MCF 10A (cell line): ENCODE results near the gene SDCBP2. TPM values are rescaled to one million over a fixed set of nuclear protein-coding genes. Genes with fewer than 3 reads are reported as not detected.

Experiments used
- BruUV-seq: library from RNA; stranded (reverse); fragments of 400-500 nt; replicated peaks from 2 replicates; lab custom pipeline; 2021; lab: Mats Ljungman, UMichigan
- CTCF ChIA-PET: fragments of 300-600 bp; sonication (Branson Sonifier 250); formaldehyde crosslinking; extraction: SDS; loops from one replicate; lab custom pipeline; 2021; ENCODE audit warnings: antibody characterized with exemption, inconsistent platforms; lab: Yijun Ruan, JAX
- POLR2A ChIA-PET: fragments of 300-600, 350-650 bp; sonication (Branson Sonifier 250); formaldehyde crosslinking; extraction: SDS; loops from one replicate; lab custom pipeline; 2020; ENCODE audit warnings: antibody characterized with exemption, inconsistent platforms; lab: Yijun Ruan, JAX
- DNase-seq: peaks from one replicate; pipeline ENCODE4 v3.0.0-alpha.2; 2018; ENCODE audit not compliant: unreplicated experiment
- H3K27ac Mint-ChIP-seq: one replicate; pipeline ENCODE4 v1.8.0; 2022; ENCODE audit warnings: mild to moderate bottlenecking, low read depth, mixed read lengths; ENCODE audit not compliant: unreplicated experiment
- H3K27me3 Mint-ChIP-seq: one replicate; pipeline ENCODE4 v1.8.0; 2022; ENCODE audit warnings: mixed read lengths; ENCODE audit not compliant: insufficient read depth, unreplicated experiment
- H3K36me3 Mint-ChIP-seq: one replicate; pipeline ENCODE4 v1.8.0; 2022; ENCODE audit warnings: mild to moderate bottlenecking, moderate library complexity, mixed read lengths; ENCODE audit not compliant: insufficient read depth, unreplicated experiment
- H3K4me1 Mint-ChIP-seq: one replicate; pipeline ENCODE4 v1.8.0; 2022; ENCODE audit warnings: mixed read lengths; ENCODE audit not compliant: insufficient read depth, unreplicated experiment
- H3K4me3 Mint-ChIP-seq: one replicate; pipeline ENCODE4 v1.8.0; 2022; ENCODE audit warnings: mild to moderate bottlenecking, moderate library complexity, mixed read lengths; ENCODE audit not compliant: unreplicated experiment
- H3K9me3 Mint-ChIP-seq: one replicate; pipeline ENCODE4 v1.8.0; 2022; ENCODE audit warnings: mixed read lengths; ENCODE audit not compliant: unreplicated experiment
- intact Hi-C: fragments of 100-400 bp; cut with micrococcal nuclease; formaldehyde crosslinking; loops from 2 replicates; pipeline ENCODE4 v1.14.1; 2022
- total RNA-seq: library from RNA; stranded (reverse); gene quantifications from 2 replicates; pipeline ENCODE4 v1.2.3, GENCODE V29; 2022
- TF ChIP-seq, protein P1 (sequence below): fragments of 200-600 bp; IDR thresholded peaks from one replicate; pipeline ENCODE4 v1.8.0; 2022; ENCODE audit warnings: antibody characterized with exemption, mild to moderate bottlenecking; ENCODE audit not compliant: unreplicated experiment

The SDCBP2 gene
- total RNA-seq, 1 experiment from 2014 or later = 11.8 TPM

- TF ChIP-seq, protein P1, sequence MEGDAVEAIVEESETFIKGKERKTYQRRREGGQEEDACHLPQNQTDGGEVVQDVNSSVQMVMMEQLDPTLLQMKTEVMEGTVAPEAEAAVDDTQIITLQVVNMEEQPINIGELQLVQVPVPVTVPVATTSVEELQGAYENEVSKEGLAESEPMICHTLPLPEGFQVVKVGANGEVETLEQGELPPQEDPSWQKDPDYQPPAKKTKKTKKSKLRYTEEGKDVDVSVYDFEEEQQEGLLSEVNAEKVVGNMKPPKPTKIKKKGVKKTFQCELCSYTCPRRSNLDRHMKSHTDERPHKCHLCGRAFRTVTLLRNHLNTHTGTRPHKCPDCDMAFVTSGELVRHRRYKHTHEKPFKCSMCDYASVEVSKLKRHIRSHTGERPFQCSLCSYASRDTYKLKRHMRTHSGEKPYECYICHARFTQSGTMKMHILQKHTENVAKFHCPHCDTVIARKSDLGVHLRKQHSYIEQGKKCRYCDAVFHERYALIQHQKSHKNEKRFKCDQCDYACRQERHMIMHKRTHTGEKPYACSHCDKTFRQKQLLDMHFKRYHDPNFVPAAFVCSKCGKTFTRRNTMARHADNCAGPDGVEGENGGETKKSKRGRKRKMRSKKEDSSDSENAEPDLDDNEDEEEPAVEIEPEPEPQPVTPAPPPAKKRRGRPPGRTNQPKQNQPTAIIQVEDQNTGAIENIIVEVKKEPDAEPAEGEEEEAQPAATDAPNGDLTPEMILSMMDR = no peak
- intact Hi-C loops = loop anchor here (10.0 kb wide), 1 partner anchor 57 kb away; no protein-coding TSS in a partner anchor
- Mint-ChIP-seq H3K4me1 (peaks cover 56% of the 10 kb centered on the region), H3K4me3 (no peak overlapping the region), H3K27ac (peak overlapping the region; percentile 44), H3K36me3 (peaks cover 43% of the 10 kb centered on the region), H3K27me3 (no peaks in the 10 kb centered on the region), H3K9me3 (no peaks in the 10 kb centered on the region)
- no peak for DNase-seq
- POLR2A ChIA-PET = interaction anchor here (0.6 to 0.8 kb wide), 3 partner anchors 11 to 58 kb away, joined by 3 read pairs; partner anchors contain the start of gene SDCBP2
- CTCF ChIA-PET = interaction anchor here (1.2 to 1.4 kb wide), 2 partner anchors 63 to 65 kb away, joined by 4 read pairs; no protein-coding TSS in a partner anchor
- no TSS peak for BruUV-seq
Observed at GRCh38 chr20:1377341-1377871, 48.5 kb upstream of the SDCBP2 start.

DNA sequence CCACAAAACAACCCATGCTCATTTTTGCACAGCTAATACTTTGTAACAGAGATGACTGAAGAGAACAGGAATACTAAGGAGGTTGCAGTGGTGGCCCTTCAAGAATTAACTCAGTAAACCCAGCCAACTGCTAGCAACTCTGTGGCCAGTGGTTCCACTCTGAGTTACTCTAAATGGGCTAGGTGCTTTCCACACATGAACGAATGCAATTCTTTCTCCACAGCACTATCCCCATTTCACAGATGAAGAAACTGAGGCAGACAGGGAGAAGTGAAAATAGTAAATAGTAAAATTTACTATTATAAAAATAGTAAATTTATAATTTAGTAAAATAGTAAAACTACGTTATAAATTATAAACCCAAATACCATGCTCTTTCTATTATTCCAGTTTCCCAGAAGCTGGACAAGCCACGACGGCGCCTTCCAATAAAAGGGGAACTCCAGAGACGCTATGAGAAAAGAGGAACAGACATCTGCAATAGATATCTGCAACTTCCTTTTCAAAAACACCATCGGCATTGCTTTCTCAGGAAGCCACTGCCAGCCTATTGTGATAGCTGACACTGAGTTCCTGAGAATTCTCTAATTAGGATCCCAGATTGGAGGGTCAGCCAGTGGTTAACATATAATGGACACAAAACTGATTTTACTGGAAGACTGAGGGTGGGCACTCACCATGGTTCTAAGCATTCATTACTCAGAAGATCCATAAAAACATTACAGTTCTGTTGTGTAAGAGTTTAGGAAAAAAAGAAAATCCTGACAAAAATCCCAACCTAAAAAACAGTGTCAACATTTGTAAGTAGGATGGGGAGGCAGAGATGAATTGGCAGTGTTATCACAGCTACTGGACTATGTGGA lies 47.7 kb upstream of the SDCBP2 start:
- ChIA-PET POLR2A (interaction anchor here (0.6 to 2.4 kb wide), 3 partner anchors 15 to 59 kb away, joined by 3 to 7 read pairs (median 3); no protein-coding TSS in a partner anchor), CTCF (interaction anchor here (0.6 to 1.4 kb wide), 6 partner anchors 11 to 127 kb away, joined by 3 to 5 read pairs (median 4); no protein-coding TSS in a partner anchor)
- H3K4me3 Mint-ChIP-seq = no peak overlapping the region
- H3K4me1 Mint-ChIP-seq = peaks cover 56% of the 10 kb centered on the region
- no peaks in the 10 kb centered on the region for H3K27me3 Mint-ChIP-seq
- peak overlapping the region; percentile 44 for H3K27ac Mint-ChIP-seq
- intact Hi-C loops = loop anchor here (10.0 kb wide), 1 partner anchor 58 kb away; no protein-coding TSS in a partner anchor
- no peaks in the 10 kb centered on the region for H3K9me3 Mint-ChIP-seq
- peaks cover 50% of the 10 kb centered on the region for H3K36me3 Mint-ChIP-seq
- DNase-seq = no peak
- BruUV-seq = no TSS peak
- TF ChIP-seq, protein P1 = no peak

DNA sequence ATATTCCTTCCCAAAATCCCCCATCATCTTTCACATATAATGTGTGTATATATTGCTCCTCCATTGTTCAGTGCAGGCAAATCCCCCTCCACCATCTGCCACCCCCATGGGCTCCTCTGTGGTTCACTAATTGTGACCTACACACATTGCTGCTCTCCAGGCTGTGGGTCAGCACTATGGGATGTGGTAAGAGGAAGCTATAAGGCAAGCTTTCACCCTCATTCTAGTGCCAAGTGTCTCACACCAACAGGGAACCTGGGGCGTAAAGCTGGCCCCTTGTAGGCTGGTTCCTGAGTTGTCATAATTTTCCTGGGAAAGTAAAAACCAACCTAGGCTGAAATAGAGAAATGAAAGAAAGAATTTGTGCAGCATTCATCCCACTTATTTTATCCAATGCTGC lies 47.1 kb upstream of the SDCBP2 start:
- ChIA-PET CTCF (interaction anchor here (0.6 to 1.4 kb wide), 4 partner anchors 11 to 128 kb away, joined by 3 to 5 read pairs (median 3); no protein-coding TSS in a partner anchor), POLR2A (interaction anchor here (0.7 to 2.4 kb wide), 2 partner anchors 16 to 49 kb away, joined by 3 to 7 read pairs; no protein-coding TSS in a partner anchor)
- intact Hi-C loops = loop anchor here (10.0 kb wide), 1 partner anchor 59 kb away; no protein-coding TSS in a partner anchor
- no peaks in the 10 kb centered on the region for H3K27me3 Mint-ChIP-seq
- peak overlapping the region; percentile 18 for H3K27ac Mint-ChIP-seq
- DNase-seq = no peak
- H3K9me3 Mint-ChIP-seq = no peaks in the 10 kb centered on the region
- TF ChIP-seq, protein P1 = no peak
- no peak overlapping the region for H3K4me3 Mint-ChIP-seq
- BruUV-seq = no TSS peak
- H3K36me3 Mint-ChIP-seq = peaks cover 53% of the 10 kb centered on the region
- H3K4me1 Mint-ChIP-seq = peaks cover 53% of the 10 kb centered on the region

- ChIA-PET POLR2A (interaction anchor here (0.5 to 2.4 kb wide), 2 partner anchors 16 to 781 kb away, joined by 3 to 7 read pairs; no protein-coding TSS in a partner anchor), CTCF (interaction anchor here (1.4 kb wide), 1 partner anchor 12 kb away, joined by 3 read pairs; no protein-coding TSS in a partner anchor)
- no peak overlapping the region for H3K4me3 Mint-ChIP-seq
- peaks cover 48% of the 10 kb centered on the region for H3K4me1 Mint-ChIP-seq
- no peaks in the 10 kb centered on the region for H3K9me3 Mint-ChIP-seq
- peak; percentile 61 for DNase-seq
- intact Hi-C loops = loop anchor here (10.0 kb wide), 1 partner anchor 59 kb away; no protein-coding TSS in a partner anchor
- peak overlapping the region; percentile 18 for H3K27ac Mint-ChIP-seq
- no peaks in the 10 kb centered on the region for H3K27me3 Mint-ChIP-seq
- TF ChIP-seq, protein P1 = no peak
- H3K36me3 Mint-ChIP-seq = peaks cover 58% of the 10 kb centered on the region
- no TSS peak for BruUV-seq
Observed at GRCh38 chr20:1375515-1375914, 46.6 kb upstream of the SDCBP2 start.
